Measurements from ENCODE around the gene HINT1. TPM values are rescaled to one million over a fixed set of nuclear protein-coding genes. Genes with fewer than 3 reads are reported as not detected.

Gene HINT1
- total RNA-seq, 5 donors from 2014 or later (not counting 1 experiment from before 2014, with no cell fraction given) = 204 to 240 (median 238) TPM

DNA sequence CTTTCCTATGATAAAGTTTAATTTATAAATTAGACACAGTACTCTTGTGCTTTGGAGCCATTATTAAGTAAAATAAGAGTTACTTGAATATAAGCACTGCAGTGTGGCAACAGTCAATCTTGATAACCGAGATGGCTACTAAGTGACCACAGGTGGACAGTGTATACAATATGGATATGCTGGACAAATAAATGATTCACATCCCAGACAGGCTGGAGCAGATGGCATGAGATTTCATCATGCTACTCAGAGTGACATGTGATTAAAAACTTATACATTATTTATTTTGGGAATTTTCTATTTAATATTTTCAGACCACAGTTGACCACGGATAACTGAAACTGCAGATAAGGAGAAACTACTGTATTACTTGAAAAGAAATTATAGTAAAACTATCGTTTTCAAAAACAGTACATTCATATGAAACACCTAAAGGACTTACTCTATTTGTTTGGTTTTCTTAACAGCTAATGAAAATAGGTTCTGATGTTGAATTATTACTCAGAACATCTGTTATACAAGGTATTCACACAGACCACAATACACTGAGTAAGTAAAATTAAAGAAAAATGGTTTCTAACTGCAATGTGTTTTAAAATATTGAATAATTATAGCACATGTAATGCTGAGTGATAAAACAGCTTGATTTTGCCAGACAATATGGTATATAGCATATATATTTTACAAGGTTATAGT, 21.7 kb upstream of the HINT1 start:
- peaks cover 31% of the 10 kb centered on the region for H3K36me3 Mint-ChIP-seq
- H3K27me3 ChIP-seq (replicated peaks in 1 of 2; ENCODE audit: control insufficient read depth in 2 of 2, extremely low read depth in 1 of 2, insufficient read depth in 2 of 2, low read length in 1 of 2) = no peaks in the 10 kb centered on the region
- H3K4me3 ChIP-seq (ENCODE audit: control insufficient read depth in 1 of 2, extremely low read depth in 1 of 2, low read length in 1 of 2) = no peak overlapping the region
- ATAC-seq (replicated peaks in 1 of 4) = no peak
- CTCF ChIA-PET = interaction anchor here in 1 of 2 donors (0.6 kb wide), 1 partner anchor 633 kb away, joined by 3 read pairs; no protein-coding TSS in a partner anchor
- H3K27me3 Mint-ChIP-seq = no peaks in the 10 kb centered on the region
- no peak overlapping the region for H3K27ac ChIP-seq (ENCODE audit: low read length)
- H3K4me3 Mint-ChIP-seq = no peak overlapping the region
- POLR2A ChIA-PET = no interaction called here
- no peak for DNase-seq
- no peaks in the 10 kb centered on the region for H3K9me3 ChIP-seq
- no peaks in the 10 kb centered on the region for H3K9me3 Mint-ChIP-seq
- H3K27ac Mint-ChIP-seq = no peak overlapping the region
- H3K4me1 ChIP-seq (ENCODE audit: control insufficient read depth in 1 of 2, extremely low read depth in 1 of 2, insufficient read depth in 2 of 2, low read length in 2 of 2) = no peaks in the 10 kb centered on the region
- peaks cover 2 to 10% (median 6%) of the 10 kb centered on the region in 3 donors for H3K4me1 Mint-ChIP-seq
- no CpG with 5 or more reads among the region's 3 CpGs for WGBS (ENCODE audit: insufficient coverage)
- peaks cover 0 to 7% of the 10 kb centered on the region in 2 donors for H3K36me3 ChIP-seq (ENCODE audit: control insufficient read depth in 2 of 2, extremely low read depth in 1 of 2, insufficient read depth in 1 of 2, low read length in 1 of 2)

- ATAC-seq (replicated peaks in 1 of 4) (no peak), DNase-seq (no peak)
- Histone ChIP-seq H3K4me3 (ENCODE audit: control insufficient read depth in 1 of 2, extremely low read depth in 1 of 2, low read length in 1 of 2) (no peak overlapping the region), H3K27ac (ENCODE audit: low read length) (no peak overlapping the region), H3K36me3 (ENCODE audit: control insufficient read depth in 2 of 2, extremely low read depth in 1 of 2, insufficient read depth in 1 of 2, low read length in 1 of 2) (peaks cover 0 to 7% of the 10 kb centered on the region in 2 donors), H3K4me1 (ENCODE audit: control insufficient read depth in 1 of 2, extremely low read depth in 1 of 2, insufficient read depth in 2 of 2, low read length in 2 of 2) (no peaks in the 10 kb centered on the region), H3K27me3 (replicated peaks in 1 of 2; ENCODE audit: control insufficient read depth in 2 of 2, extremely low read depth in 1 of 2, insufficient read depth in 2 of 2, low read length in 1 of 2) (no peaks in the 10 kb centered on the region), H3K9me3 (no peaks in the 10 kb centered on the region)
- POLR2A ChIA-PET = interaction anchor here (0.5 to 0.7 kb wide), 4 partner anchors 11 to 190 kb away, joined by 3 to 9 read pairs (median 6); no protein-coding TSS in a partner anchor
- no peaks in the 10 kb centered on the region for H3K27me3 Mint-ChIP-seq
- no peak overlapping the region for H3K4me3 Mint-ChIP-seq
- no peaks in the 10 kb centered on the region for H3K9me3 Mint-ChIP-seq
- H3K36me3 Mint-ChIP-seq = peaks cover 28% of the 10 kb centered on the region
- H3K27ac Mint-ChIP-seq = no peak overlapping the region
- peaks cover 2 to 10% (median 6%) of the 10 kb centered on the region in 3 donors for H3K4me1 Mint-ChIP-seq
- CTCF ChIA-PET = interaction anchor here in 1 of 2 donors (0.5 kb wide), 1 partner anchor 373 kb away, joined by 5 read pairs; no protein-coding TSS in a partner anchor
These were observed 20.6 kb upstream of the HINT1 start for GRCh38 chr5:131185523-131186104.

DNA sequence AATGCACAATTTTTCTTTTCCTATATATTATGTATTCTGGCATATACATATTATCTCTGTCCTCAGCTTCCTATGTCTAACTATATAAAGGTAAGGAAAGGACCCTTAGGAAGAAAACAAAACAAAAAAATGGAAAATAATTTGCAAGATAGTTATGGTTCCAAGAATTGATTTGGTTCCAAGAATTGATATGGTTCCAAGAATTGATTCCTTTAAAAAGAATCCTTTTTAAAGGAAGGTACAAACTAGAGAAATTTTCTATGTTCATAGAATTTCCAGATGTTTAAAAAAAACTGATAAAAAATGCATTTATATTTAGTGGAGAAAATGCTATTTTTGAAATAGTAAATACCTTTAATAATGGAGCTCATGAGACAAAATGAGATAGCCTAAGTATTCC, 17.8 kb upstream of the HINT1 start:
- ATAC-seq (replicated peaks in 1 of 4) = no peak
- Histone ChIP-seq H3K4me3 (ENCODE audit: control insufficient read depth in 1 of 2, extremely low read depth in 1 of 2, low read length in 1 of 2) (no peak overlapping the region), H3K4me1 (ENCODE audit: control insufficient read depth in 1 of 2, extremely low read depth in 1 of 2, insufficient read depth in 2 of 2, low read length in 2 of 2) (no peaks in the 10 kb centered on the region), H3K9me3 (no peaks in the 10 kb centered on the region), H3K27me3 (replicated peaks in 1 of 2; ENCODE audit: control insufficient read depth in 2 of 2, extremely low read depth in 1 of 2, insufficient read depth in 2 of 2, low read length in 1 of 2) (no peaks in the 10 kb centered on the region), H3K36me3 (ENCODE audit: control insufficient read depth in 2 of 2, extremely low read depth in 1 of 2, insufficient read depth in 1 of 2, low read length in 1 of 2) (peaks cover 0 to 7% of the 10 kb centered on the region in 2 donors), H3K27ac (ENCODE audit: low read length) (no peak overlapping the region)
- Mint-ChIP-seq H3K4me3 (no peak overlapping the region), H3K27me3 (no peaks in the 10 kb centered on the region), H3K9me3 (no peaks in the 10 kb centered on the region), H3K36me3 (peaks cover 17% of the 10 kb centered on the region), H3K27ac (no peak overlapping the region), H3K4me1 (peaks cover 8 to 12% (median 11%) of the 10 kb centered on the region in 3 donors)
- ChIA-PET POLR2A (no interaction called here), CTCF (no interaction called here)
- DNase-seq = no peak

- Histone ChIP-seq H3K4me1 (ENCODE audit: control insufficient read depth in 1 of 2, extremely low read depth in 1 of 2, insufficient read depth in 2 of 2, low read length in 2 of 2) (no peaks in the 10 kb centered on the region), H3K36me3 (ENCODE audit: control insufficient read depth in 2 of 2, extremely low read depth in 1 of 2, insufficient read depth in 1 of 2, low read length in 1 of 2) (peaks cover 0 to 4% of the 10 kb centered on the region in 2 donors), H3K4me3 (ENCODE audit: control insufficient read depth in 1 of 2, extremely low read depth in 1 of 2, low read length in 1 of 2) (no peak overlapping the region), H3K27me3 (replicated peaks in 1 of 2; ENCODE audit: control insufficient read depth in 2 of 2, extremely low read depth in 1 of 2, insufficient read depth in 2 of 2, low read length in 1 of 2) (no peaks in the 10 kb centered on the region), H3K9me3 (no peaks in the 10 kb centered on the region), H3K27ac (ENCODE audit: low read length) (no peak overlapping the region)
- ATAC-seq (replicated peaks in 1 of 4) (no peak), DNase-seq (no peak)
- Mint-ChIP-seq H3K27ac (no peak overlapping the region), H3K9me3 (no peaks in the 10 kb centered on the region), H3K27me3 (no peaks in the 10 kb centered on the region), H3K4me3 (no peak overlapping the region), H3K4me1 (peaks cover 18 to 21% (median 20%) of the 10 kb centered on the region in 3 donors), H3K36me3 (peaks cover 21% of the 10 kb centered on the region)
- POLR2A ChIA-PET = interaction anchor here (0.6 to 1.0 kb wide), 3 partner anchors 29 to 257 kb away, joined by 3 read pairs; no protein-coding TSS in a partner anchor
- CTCF ChIA-PET = no interaction called here
These were observed 15.4 kb upstream of the HINT1 start for GRCh38 chr5:131180407-131180806.

DNA sequence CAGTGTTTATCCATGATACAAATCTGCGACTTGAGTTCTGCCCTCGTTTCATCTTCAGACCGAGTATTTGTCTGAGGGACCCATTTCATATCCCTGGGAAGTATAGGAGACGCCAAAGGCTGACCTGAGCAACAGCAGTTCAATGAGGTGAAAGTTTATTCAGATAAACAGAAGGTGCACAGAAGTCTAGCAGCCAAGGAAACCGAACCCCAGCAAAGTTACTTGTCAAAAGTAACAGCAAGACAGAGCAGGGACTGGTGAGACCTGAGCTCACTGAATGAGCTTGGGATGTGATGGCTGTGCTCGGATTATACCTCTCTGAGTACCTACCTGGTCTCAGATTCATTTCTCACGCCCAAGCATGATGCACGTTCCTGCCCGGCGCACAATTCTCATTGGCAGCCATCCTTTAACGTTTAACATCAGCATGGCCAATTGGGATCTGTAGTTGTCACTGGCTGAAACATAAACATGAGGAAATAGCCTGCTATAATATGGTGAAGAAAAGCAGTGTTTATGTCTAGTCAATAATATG, 6.3 kb upstream of the HINT1 start:
- DNase-seq = peak in 16 of 35 experiments; percentile 0 to 44 (median 6)
- Mint-ChIP-seq H3K27me3 (no peaks in the 10 kb centered on the region), H3K36me3 (peaks cover 3% of the 10 kb centered on the region), H3K9me3 (no peaks in the 10 kb centered on the region), H3K27ac (peak overlapping the region; percentile 92 to 98), H3K4me3 (peak overlapping the region; percentile 94 to 99 (median 96)), H3K4me1 (peaks cover 46 to 50% (median 50%) of the 10 kb centered on the region in 3 donors)
- Histone ChIP-seq H3K4me1 (ENCODE audit: control insufficient read depth in 1 of 2, extremely low read depth in 1 of 2, insufficient read depth in 2 of 2, low read length in 2 of 2) (peaks cover 12 to 13% of the 10 kb centered on the region in 2 experiments), H3K27me3 (replicated peaks in 1 of 2; ENCODE audit: control insufficient read depth in 2 of 2, extremely low read depth in 1 of 2, insufficient read depth in 2 of 2, low read length in 1 of 2) (no peaks in the 10 kb centered on the region), H3K27ac (ENCODE audit: low read length) (peak overlapping the region; percentile 86), H3K9me3 (no peaks in the 10 kb centered on the region), H3K4me3 (ENCODE audit: control insufficient read depth in 1 of 2, extremely low read depth in 1 of 2, low read length in 1 of 2) (peak overlapping the region; percentile 74 to 79), H3K36me3 (ENCODE audit: control insufficient read depth in 2 of 2, extremely low read depth in 1 of 2, insufficient read depth in 1 of 2, low read length in 1 of 2) (no peaks in the 10 kb centered on the region)
- peak in 1 of 4 experiments; percentile 2 for ATAC-seq (replicated peaks in 1 of 4)
- 0% methylated on average over 5 of the region's 11 CpGs for WGBS (ENCODE audit: insufficient coverage)
- CTCF ChIA-PET = interaction anchor here in 1 of 2 donors (0.7 to 1.5 kb wide), 4 partner anchors 29 to 186 kb away, joined by 3 read pairs; no protein-coding TSS in a partner anchor
- POLR2A ChIA-PET = interaction anchor here (0.6 to 1.7 kb wide), 5 partner anchors 17 to 132 kb away, joined by 3 to 7 read pairs (median 4); no protein-coding TSS in a partner anchor

DNA sequence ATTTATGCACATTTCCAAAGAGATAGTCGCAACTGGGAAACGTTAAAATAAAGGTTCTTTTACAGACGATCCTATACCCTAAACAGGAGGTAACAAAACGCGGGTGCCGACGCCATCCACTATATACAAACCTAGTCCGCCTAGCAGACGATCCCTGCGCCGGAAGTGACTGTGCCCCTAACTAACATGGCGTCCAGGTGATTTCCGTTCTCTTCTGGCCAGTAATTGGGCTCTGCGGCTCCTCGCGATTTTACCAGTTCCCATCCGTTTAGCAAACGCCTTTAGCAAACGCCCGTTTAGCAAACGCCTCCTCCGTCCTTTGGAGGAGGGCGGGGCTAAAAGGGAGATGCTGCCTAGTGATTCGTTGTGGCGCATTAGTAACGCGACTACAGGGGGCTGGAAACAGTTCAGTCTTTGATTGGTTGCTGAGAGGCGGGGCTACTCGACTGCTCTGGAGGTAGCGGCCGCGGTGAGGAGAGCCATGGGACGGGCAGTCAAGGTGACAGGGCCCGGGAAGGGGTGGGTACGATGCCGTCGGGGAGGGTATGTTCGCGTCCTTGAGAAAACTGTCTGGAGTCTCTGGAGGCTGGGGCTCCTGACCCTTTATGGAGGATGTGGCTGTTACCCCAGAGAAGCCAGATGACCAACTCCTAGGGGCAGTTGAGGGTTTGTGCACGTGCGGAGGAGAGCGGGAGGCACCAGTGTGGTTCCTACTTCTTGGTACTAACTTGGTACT, 5.7 kb upstream of the HINT1 start, which contains the start of gene LYRM7:
Gene LYRM7 (plus strand): TSS at position 405 of the 736 bp plus-strand sequence. CDS start 77 bp downstream, at position 482.
- H3K27ac ChIP-seq (ENCODE audit: low read length) = peak within 1 kb of the TSS; percentile 86
- peak; percentile 93 to 97 (median 96) for ATAC-seq (replicated peaks in 1 of 4)
- H3K4me1 ChIP-seq (ENCODE audit: control insufficient read depth in 1 of 2, extremely low read depth in 1 of 2, insufficient read depth in 2 of 2, low read length in 2 of 2) = peaks cover 12 to 13% of the 10 kb centered on the region in 2 experiments
- Mint-ChIP-seq H3K9me3 (no peaks in the 10 kb centered on the region), H3K27me3 (no peaks in the 10 kb centered on the region), H3K4me1 (peaks cover 52 to 54% (median 52%) of the 10 kb centered on the region in 3 donors), H3K36me3 (no peaks in the 10 kb centered on the region), H3K27ac (peak within 1 kb of the TSS; percentile 92 to 98), H3K4me3 (peak within 1 kb of the TSS; percentile 94 to 99 (median 96))
- H3K27me3 ChIP-seq (replicated peaks in 1 of 2; ENCODE audit: control insufficient read depth in 2 of 2, extremely low read depth in 1 of 2, insufficient read depth in 2 of 2, low read length in 1 of 2) = no peaks in the 10 kb centered on the region
- H3K36me3 ChIP-seq (ENCODE audit: control insufficient read depth in 2 of 2, extremely low read depth in 1 of 2, insufficient read depth in 1 of 2, low read length in 1 of 2) = no peaks in the 10 kb centered on the region
- CTCF ChIA-PET = interaction anchor here (0.6 to 1.0 kb wide), 2 partner anchors 31 to 186 kb away, joined by 3 read pairs; no protein-coding TSS in a partner anchor
- H3K4me3 ChIP-seq (ENCODE audit: control insufficient read depth in 1 of 2, extremely low read depth in 1 of 2, low read length in 1 of 2) = peak within 1 kb of the TSS; percentile 74 to 79
- WGBS (ENCODE audit: insufficient coverage) = under 1% methylated on average over 39 of the region's 42 CpGs
- DNase-seq = peak; percentile 78 to 99 (median 96)
- POLR2A ChIA-PET = interaction anchor here in 1 of 2 donors (0.6 to 1.7 kb wide), 3 partner anchors 95 to 132 kb away, joined by 3 to 7 read pairs (median 5); no protein-coding TSS in a partner anchor
- no peaks in the 10 kb centered on the region for H3K9me3 ChIP-seq

All from T-cell (primary cell).